GM20431 (cell line): ENCODE measurements around the gene KEL.

Experiments used
- in situ Hi-C: fragments of 300-500 bp; cut with MseI, MboI; formaldehyde crosslinking; loops from one replicate; pipeline ENCODE4 v1.15.0; 2020; ENCODE audit warnings: low sequenced_read_pairs; ENCODE audit not compliant: unreplicated experiment

The KEL gene

GRCh38 chr7:142905759-142906158 lies 56.4 kb downstream of the KEL start:
- in situ Hi-C loops = no loop called here

GRCh38 chr7:142904128-142904527 lies 58.0 kb downstream of the KEL start:
- in situ Hi-C loops = no loop called here

- in situ Hi-C loops = no loop called here
Measured at GRCh38 chr7:142901426-142902259, 60.5 kb downstream of the KEL start.

- in situ Hi-C loops = loop anchor here (25.0 kb wide), 1 partner anchor 313 kb away; the partner anchor contains the start of gene TAS2R40
Measured at GRCh38 chr7:142899661-142900060, 62.5 kb downstream of the KEL start.

- in situ Hi-C loops = loop anchor here (25.0 kb wide), 1 partner anchor 314 kb away; the partner anchor contains the start of gene TAS2R40
Measured at GRCh38 chr7:142898377-142899170, 63.6 kb downstream of the KEL start.

- in situ Hi-C loops = loop anchor here (25.0 kb wide), 1 partner anchor 315 kb away; the partner anchor contains the start of gene TAS2R40
Measured at GRCh38 chr7:142897691-142898090, 64.5 kb downstream of the KEL start.

GRCh38 chr7:142896741-142897379 lies 65.3 kb downstream of the KEL start:
- in situ Hi-C loops = loop anchor here (25.0 kb wide), 1 partner anchor 315 kb away; the partner anchor contains the start of gene TAS2R40

GRCh38 chr7:142896151-142896550 lies 66.0 kb downstream of the KEL start:
- in situ Hi-C loops = loop anchor here (25.0 kb wide), 1 partner anchor 316 kb away; the partner anchor contains the start of gene TAS2R40

GRCh38 chr7:142894985-142895593 lies 67.1 kb downstream of the KEL start:
- in situ Hi-C loops = loop anchor here (25.0 kb wide), 1 partner anchor 317 kb away; the partner anchor contains the start of gene TAS2R40

- in situ Hi-C loops = loop anchor here (25.0 kb wide), 1 partner anchor 318 kb away; the partner anchor contains the start of gene TAS2R40
Measured at GRCh38 chr7:142894112-142894984, 67.8 kb downstream of the KEL start.

- in situ Hi-C loops = loop anchor here (25.0 kb wide), 1 partner anchor 319 kb away; the partner anchor contains the start of gene TAS2R40
Measured at GRCh38 chr7:142892951-142893350, 69.2 kb downstream of the KEL start.

- in situ Hi-C loops = loop anchor here (25.0 kb wide), 1 partner anchor 321 kb away; the partner anchor contains the start of gene TAS2R40
Measured at GRCh38 chr7:142891490-142892082, 70.6 kb downstream of the KEL start.
